Neutrophil (primary cell): ENCODE results near the gene AMBN.
"Not testable (repeated sequence)": the region's sequence is repeated elsewhere in the genome, so short reads cannot be mapped to it uniquely, and the experiment has no call there.

Source experiments
- H3K27ac ChIP-seq: fragments of 200-600 bp; sonication (generic); 2 replicates; pipeline ENCODE4 v1.5.1; 2016; ENCODE audit warnings: mild to moderate bottlenecking, moderate library complexity
- H3K27me3 ChIP-seq: fragments of 200-600 bp; sonication (generic); 2 replicates; pipeline ENCODE4 v1.6.0; 2016; ENCODE audit warnings: mild to moderate bottlenecking
- H3K36me3 ChIP-seq: fragments of 200-600 bp; sonication (generic); 2 replicates; pipeline ENCODE4 v1.5.1; 2017
- H3K4me1 ChIP-seq, 2 experiments: fragments of 200-600 bp in 1 of 2; sonication (generic) in 1 of 2; 1 replicate in 1 of 2; 2 replicates in 1 of 2; pipeline versions ENCODE4 v1.5.1 to v1.6.1; 2013 to 2016; ENCODE audit warnings: low read depth in 1 of 2, low read length in 1 of 2, mild to moderate bottlenecking in 1 of 2, moderate library complexity in 1 of 2; ENCODE audit not compliant: control insufficient read depth in 1 of 2, insufficient read depth in 1 of 2
- H3K4me3 ChIP-seq, 2 experiments: fragments of 200-600 bp in 1 of 2; sonication (generic) in 1 of 2; 1 replicate in 1 of 2; 2 replicates in 1 of 2; pipeline ENCODE4 v1.5.1; 2013 to 2016; ENCODE audit warnings: low read depth in 1 of 2, low read length in 1 of 2, mild to moderate bottlenecking in 1 of 2, moderate library complexity in 1 of 2
- H3K9me3 ChIP-seq: fragments of 200-600 bp; sonication (generic); 2 replicates; pipeline ENCODE4 v1.5.1; 2016
- CTCF ChIP-seq: fragments of 200-600 bp; sonication (generic); IDR thresholded peaks from 2 replicates; pipeline ENCODE4 v1.5.1; 2016; ENCODE audit warnings: antibody characterized with exemption

AMBN gene

DNA sequence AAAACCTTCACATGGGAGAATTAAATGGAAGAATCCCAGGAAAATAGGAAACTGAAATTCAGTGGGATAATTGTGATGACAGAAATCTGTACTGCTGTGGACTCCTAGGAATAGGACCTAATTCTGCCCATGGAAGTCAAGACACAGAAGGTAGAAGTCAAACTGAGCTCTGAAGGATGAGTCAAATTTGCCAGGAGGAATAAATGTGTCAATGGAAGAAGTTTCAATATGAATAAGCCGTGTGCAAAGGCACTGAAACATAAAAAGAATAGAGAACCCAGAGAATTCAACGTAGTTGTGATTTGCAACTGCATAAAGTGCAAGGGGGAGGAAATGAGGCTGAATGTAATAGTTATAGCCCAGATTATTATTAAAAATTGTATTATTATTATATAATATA, 48.1 kb downstream of the AMBN start:
- H3K27me3 ChIP-seq = no peaks in the 10 kb centered on the region
- no peak overlapping the region for H3K27ac ChIP-seq
- no peak for TF ChIP-seq CTCF
- no peaks in the 10 kb centered on the region for H3K36me3 ChIP-seq
- H3K4me1 ChIP-seq = no peaks in the 10 kb centered on the region
- no peaks in the 10 kb centered on the region for H3K9me3 ChIP-seq
- no peak overlapping the region for H3K4me3 ChIP-seq

GRCh38 chr4:70650741-70651140, 58.7 kb downstream of the AMBN start:
- H3K4me1 ChIP-seq, H3K36me3 ChIP-seq, H3K9me3 ChIP-seq, H3K27ac ChIP-seq, H3K27me3 ChIP-seq, H3K4me3 ChIP-seq: not testable (repeated sequence)

- Histone ChIP-seq H3K4me1 (no peaks in the 10 kb centered on the region), H3K27ac (no peak overlapping the region), H3K36me3 (no peaks in the 10 kb centered on the region), H3K4me3 (no peak overlapping the region), H3K9me3 (no peaks in the 10 kb centered on the region), H3K27me3 (no peaks in the 10 kb centered on the region)
- no peak for TF ChIP-seq CTCF
These were observed 59.9 kb downstream of the AMBN start for GRCh38 chr4:70651864-70652506.

DNA sequence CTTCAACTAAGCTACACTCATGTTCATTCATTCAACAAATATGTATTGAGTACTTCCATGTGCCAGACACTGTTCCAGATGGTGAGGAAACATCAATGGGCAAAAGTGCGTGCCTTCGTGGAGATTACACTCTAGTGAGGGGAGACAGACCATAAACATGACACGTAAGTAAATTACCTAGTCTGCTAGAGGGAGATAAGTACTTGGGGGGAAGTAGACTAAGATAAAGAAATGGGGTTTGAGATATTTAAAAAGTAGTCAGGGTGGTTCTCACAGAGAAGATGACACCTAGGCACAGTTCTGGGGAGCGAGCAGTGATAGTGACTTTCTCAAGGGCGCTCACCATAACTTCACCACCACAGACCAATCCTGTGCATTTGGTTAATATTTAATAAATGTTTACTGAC, 62.6 kb downstream of the AMBN start:
- Histone ChIP-seq H3K27me3 (no peaks in the 10 kb centered on the region), H3K9me3 (no peaks in the 10 kb centered on the region), H3K4me1 (peaks cover 0 to 12% of the 10 kb centered on the region in 2 experiments), H3K4me3 (no peak overlapping the region), H3K27ac (no peak overlapping the region), H3K36me3 (no peaks in the 10 kb centered on the region)
- no peak for TF ChIP-seq CTCF
